Chondrocyte (in vitro differentiated cells): ENCODE results near the gene POU6F1. TPM values are rescaled to one million over a fixed set of nuclear protein-coding genes. Genes with fewer than 3 reads are reported as not detected.

Experiments used
- DNase-seq: peaks from one replicate; pipeline ENCODE4 v3.0.0; 2021; ENCODE audit warnings: mixed read lengths, low spot score
- H3K27ac Mint-ChIP-seq: one replicate; pipeline ENCODE4 v1.8.0; 2021; ENCODE audit warnings: mild to moderate bottlenecking, moderate library complexity, mixed read lengths; ENCODE audit not compliant: unreplicated experiment
- H3K27me3 Mint-ChIP-seq: 2 replicates; pipeline ENCODE4 v1.8.0; 2021; ENCODE audit warnings: low read depth, mixed read lengths
- H3K36me3 Mint-ChIP-seq: 2 replicates; pipeline ENCODE4 v1.8.0; 2021; ENCODE audit warnings: low read depth, mixed read lengths
- H3K4me1 Mint-ChIP-seq: 2 replicates; pipeline ENCODE4 v1.8.0; 2021; ENCODE audit warnings: low read depth, mild to moderate bottlenecking, mixed read lengths
- H3K4me3 Mint-ChIP-seq: one replicate; pipeline ENCODE4 v1.8.0; 2021; ENCODE audit warnings: mild to moderate bottlenecking, moderate library complexity, mixed read lengths; ENCODE audit not compliant: unreplicated experiment
- H3K9me3 Mint-ChIP-seq: 2 replicates; pipeline ENCODE4 v1.8.0; 2021; ENCODE audit warnings: low read depth, mixed read lengths
- total RNA-seq: library from RNA; stranded (reverse); gene quantifications from 3 replicates; pipeline ENCODE4 v1.2.1, GENCODE V29; 2021
- TF ChIP-seq, protein P1 (sequence below): fragments of 200-600 bp; sonication (generic); IDR thresholded peaks from 2 replicates; pipeline ENCODE4 v1.5.0; 2021; ENCODE audit warnings: antibody characterized with exemption, mild to moderate bottlenecking, moderate library complexity

POU6F1 gene
- total RNA-seq, 1 donor from 2014 or later: 9.9 TPM

DNA sequence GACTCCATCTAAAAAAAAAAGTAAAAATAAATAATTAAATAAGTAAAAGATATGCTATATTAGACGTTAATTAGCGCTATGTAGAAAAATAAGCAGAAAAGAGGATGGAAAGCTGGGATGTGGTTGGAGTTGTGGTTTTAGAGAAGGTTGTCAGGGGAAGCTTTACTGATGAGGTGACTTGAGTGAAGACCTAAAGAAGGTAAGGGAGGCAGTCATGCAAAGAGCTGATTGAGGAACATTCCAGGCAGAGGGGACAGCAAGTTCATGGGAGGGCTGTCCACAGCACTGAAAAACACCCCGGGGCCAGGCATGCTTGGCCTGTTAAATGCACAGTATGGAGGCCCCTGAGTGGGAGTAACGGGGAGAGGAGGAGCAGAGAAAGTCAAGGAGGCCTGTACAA, 36.7 kb upstream of the POU6F1 start:
- peak; percentile 26 for DNase-seq
- H3K4me1 Mint-ChIP-seq: no peaks in the 10 kb centered on the region
- no peak overlapping the region for H3K27ac Mint-ChIP-seq
- H3K27me3 Mint-ChIP-seq: no peaks in the 10 kb centered on the region
- no peak overlapping the region for H3K4me3 Mint-ChIP-seq
- no peaks in the 10 kb centered on the region for H3K36me3 Mint-ChIP-seq
- H3K9me3 Mint-ChIP-seq: no peaks in the 10 kb centered on the region
- TF ChIP-seq, protein P1, sequence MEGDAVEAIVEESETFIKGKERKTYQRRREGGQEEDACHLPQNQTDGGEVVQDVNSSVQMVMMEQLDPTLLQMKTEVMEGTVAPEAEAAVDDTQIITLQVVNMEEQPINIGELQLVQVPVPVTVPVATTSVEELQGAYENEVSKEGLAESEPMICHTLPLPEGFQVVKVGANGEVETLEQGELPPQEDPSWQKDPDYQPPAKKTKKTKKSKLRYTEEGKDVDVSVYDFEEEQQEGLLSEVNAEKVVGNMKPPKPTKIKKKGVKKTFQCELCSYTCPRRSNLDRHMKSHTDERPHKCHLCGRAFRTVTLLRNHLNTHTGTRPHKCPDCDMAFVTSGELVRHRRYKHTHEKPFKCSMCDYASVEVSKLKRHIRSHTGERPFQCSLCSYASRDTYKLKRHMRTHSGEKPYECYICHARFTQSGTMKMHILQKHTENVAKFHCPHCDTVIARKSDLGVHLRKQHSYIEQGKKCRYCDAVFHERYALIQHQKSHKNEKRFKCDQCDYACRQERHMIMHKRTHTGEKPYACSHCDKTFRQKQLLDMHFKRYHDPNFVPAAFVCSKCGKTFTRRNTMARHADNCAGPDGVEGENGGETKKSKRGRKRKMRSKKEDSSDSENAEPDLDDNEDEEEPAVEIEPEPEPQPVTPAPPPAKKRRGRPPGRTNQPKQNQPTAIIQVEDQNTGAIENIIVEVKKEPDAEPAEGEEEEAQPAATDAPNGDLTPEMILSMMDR: no peak

GRCh38 chr12:51253276-51253675, 35.4 kb upstream of the POU6F1 start:
- Mint-ChIP-seq H3K4me3 (no peak overlapping the region), H3K4me1 (no peaks in the 10 kb centered on the region), H3K9me3 (no peaks in the 10 kb centered on the region), H3K27ac (no peak overlapping the region), H3K27me3 (no peaks in the 10 kb centered on the region), H3K36me3 (no peaks in the 10 kb centered on the region)
- TF ChIP-seq, protein P1: no peak
- no peak for DNase-seq

DNA sequence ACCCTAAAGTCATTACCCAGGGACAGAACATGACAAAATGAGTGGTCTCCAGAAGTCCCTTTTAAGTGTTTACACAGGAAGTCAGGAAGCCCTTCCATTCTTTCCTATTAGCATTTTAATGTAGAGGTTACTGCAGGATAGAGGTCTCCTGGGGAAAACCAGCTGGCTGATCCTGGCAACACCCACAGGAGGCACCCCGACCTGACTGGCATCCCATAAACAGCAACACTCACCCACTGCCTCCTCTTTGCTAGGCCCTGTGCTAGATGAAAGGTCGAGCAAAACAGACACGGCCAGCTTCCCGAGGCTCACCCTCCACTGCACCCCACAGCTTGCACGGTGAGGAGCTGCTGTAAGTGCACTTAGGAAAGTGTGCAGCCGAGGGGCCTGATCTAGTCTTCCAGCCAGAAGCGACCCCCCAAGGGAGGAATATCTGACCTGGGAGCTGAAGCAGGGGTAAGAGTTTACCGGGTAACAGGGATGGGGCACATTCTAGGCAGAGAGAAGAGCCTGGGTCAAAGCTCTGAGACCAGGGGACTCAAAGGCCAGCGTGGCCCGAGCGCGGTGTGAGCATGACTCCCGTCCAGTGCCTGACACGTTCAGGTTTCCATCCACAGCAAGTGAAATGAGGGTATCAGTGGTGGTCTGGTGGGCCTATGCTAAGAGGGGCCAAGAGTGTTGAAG, 29.8 kb upstream of the POU6F1 start:
- Mint-ChIP-seq H3K27ac (peak overlapping the region; percentile 46), H3K4me3 (no peak overlapping the region)

DNA sequence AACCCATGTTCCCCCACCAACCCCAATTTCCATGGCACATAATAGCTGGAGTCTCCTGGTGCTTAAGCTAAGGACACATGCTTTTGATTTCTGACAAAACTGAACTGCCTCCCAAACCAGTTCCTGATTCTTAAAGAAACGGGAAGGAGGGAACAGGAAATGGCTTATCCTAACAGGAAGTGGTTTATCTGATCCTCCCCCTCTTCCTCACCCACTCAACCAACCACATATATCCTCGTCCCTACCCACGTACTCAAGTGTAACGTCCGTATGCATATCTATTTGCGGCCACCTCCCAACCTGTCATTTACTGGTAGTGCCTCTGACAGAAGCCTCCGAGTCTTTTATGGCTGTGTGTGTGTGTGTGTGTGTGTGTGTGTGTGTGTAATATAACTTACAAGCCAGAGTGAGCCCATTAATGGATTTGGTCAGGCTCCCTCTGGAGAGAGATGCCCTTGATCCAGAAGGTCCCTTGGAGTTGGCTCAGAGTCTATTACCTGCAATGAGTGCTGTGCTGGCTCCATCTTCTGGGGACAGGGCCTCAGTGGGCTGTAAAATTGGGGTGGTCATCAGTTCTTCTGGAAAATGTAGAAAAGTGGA, 28.5 kb upstream of the POU6F1 start:
- peaks cover 9% of the 10 kb centered on the region for H3K4me1 Mint-ChIP-seq
- H3K4me3 Mint-ChIP-seq: no peak overlapping the region

More for the DNA sequence above, 29.8 kb upstream of the POU6F1 start:
- H3K36me3 Mint-ChIP-seq: peaks cover 9% of the 10 kb centered on the region
- no peaks in the 10 kb centered on the region for H3K27me3 Mint-ChIP-seq
- TF ChIP-seq, protein P1: no peak
- no peaks in the 10 kb centered on the region for H3K9me3 Mint-ChIP-seq
- no peak for DNase-seq
- peaks cover 9% of the 10 kb centered on the region for H3K4me1 Mint-ChIP-seq

GRCh38 chr12:51245476-51246253, 27.8 kb upstream of the POU6F1 start:
- Mint-ChIP-seq H3K4me3 (no peak overlapping the region), H3K4me1 (peaks cover 15% of the 10 kb centered on the region), H3K36me3 (peaks cover 15% of the 10 kb centered on the region), H3K27ac (no peak overlapping the region), H3K27me3 (no peaks in the 10 kb centered on the region), H3K9me3 (no peaks in the 10 kb centered on the region)
- TF ChIP-seq, protein P1: no peak
- DNase-seq: no peak

More for the DNA sequence above, 28.5 kb upstream of the POU6F1 start:
- H3K27me3 Mint-ChIP-seq: no peaks in the 10 kb centered on the region
- DNase-seq: no peak
- H3K27ac Mint-ChIP-seq: no peak overlapping the region
- H3K9me3 Mint-ChIP-seq: no peaks in the 10 kb centered on the region
- TF ChIP-seq, protein P1: peak; percentile 26
- H3K36me3 Mint-ChIP-seq: peaks cover 15% of the 10 kb centered on the region
